Measurements from ENCODE around the gene DOHH.

The DOHH gene

DNA sequence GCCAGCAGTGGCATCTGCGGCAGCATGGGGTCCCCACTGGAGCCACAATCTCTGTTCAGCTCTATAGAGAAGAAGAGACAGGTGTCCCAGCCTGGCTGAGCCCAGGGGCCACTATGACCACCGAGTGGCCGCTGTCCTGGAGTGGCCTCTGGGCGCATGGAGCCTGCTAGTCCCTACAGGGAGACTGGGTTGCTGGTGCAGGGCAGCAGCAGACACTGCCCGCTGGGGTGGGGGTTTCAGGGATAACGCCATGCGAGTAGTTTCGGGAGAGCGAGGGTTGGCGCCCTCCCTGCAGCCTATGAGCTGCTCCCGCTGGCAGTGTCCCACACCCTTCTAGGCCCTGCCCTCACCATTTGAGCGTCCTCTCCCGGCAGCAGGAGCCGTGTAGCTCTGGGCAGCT is 27.6 kb upstream of the DOHH start:
- Histone ChIP-seq H3K27me3 (ENCODE audit: control insufficient read depth in 5 of 5, insufficient read depth in 4 of 5, low read length in 5 of 5) (no peaks in the 10 kb centered on the region), H3K36me3 (ENCODE audit: control insufficient read depth in 5 of 5, insufficient read depth in 5 of 5, low read length in 5 of 5) (peaks cover 0 to 80% (median 77%) of the 10 kb centered on the region in 5 donors), H3K27ac (ENCODE audit: low read depth, low read length) (no peak overlapping the region), H3K9ac (ENCODE audit: low read length in 5 of 5) (no peak overlapping the region), H3K4me3 (ENCODE audit: low read depth in 1 of 5, low read length in 5 of 5) (no peak overlapping the region), H3K9me3 (ENCODE audit: control insufficient read depth in 5 of 5, low read length in 5 of 5) (no peaks in the 10 kb centered on the region), H3K4me1 (ENCODE audit: control insufficient read depth in 5 of 5, insufficient read depth in 5 of 5, low read length in 5 of 5) (no peaks in the 10 kb centered on the region)

DNA sequence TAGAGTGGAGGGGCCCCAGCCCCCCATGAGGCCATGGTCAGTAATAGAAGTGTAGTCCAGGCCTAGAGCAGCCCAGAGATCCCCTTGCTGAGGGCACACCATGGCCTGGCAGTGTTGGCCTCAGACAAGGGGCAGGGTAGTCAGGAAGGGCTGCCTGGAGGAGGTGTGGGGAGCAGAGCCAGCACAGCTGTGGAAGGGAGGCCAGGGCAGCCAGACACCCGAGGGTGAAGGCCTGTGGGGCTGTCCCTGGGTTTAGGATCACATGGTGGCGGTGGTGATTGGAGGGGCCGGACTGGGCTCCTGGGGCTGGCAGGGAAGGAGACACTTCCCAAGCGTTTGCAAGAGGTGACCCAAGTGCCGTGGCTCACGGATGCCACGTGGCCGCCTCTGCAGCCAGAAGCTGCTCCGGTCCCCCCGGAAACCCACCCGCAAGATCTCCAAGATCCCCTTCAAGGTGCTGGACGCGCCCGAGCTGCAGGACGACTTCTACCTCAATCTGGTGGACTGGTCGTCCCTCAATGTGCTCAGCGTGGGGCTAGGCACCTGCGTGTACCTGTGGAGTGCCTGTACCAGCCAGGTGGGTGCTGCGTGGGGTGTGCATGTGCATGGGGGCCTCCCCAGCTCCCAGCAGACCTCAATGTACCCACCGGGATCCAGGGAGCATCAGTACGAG is 26.9 kb upstream of the DOHH start:
- no peak overlapping the region for H3K27ac ChIP-seq (ENCODE audit: low read depth, low read length)
- no peaks in the 10 kb centered on the region for H3K4me1 ChIP-seq (ENCODE audit: control insufficient read depth in 5 of 5, insufficient read depth in 5 of 5, low read length in 5 of 5)
- peaks cover 0 to 80% (median 71%) of the 10 kb centered on the region in 5 donors for H3K36me3 ChIP-seq (ENCODE audit: control insufficient read depth in 5 of 5, insufficient read depth in 5 of 5, low read length in 5 of 5)
- H3K9ac ChIP-seq (ENCODE audit: low read length in 5 of 5): no peak overlapping the region
- no peaks in the 10 kb centered on the region for H3K9me3 ChIP-seq (ENCODE audit: control insufficient read depth in 5 of 5, low read length in 5 of 5)
- no peak overlapping the region for H3K4me3 ChIP-seq (ENCODE audit: low read depth in 1 of 5, low read length in 5 of 5)
- H3K27me3 ChIP-seq (ENCODE audit: control insufficient read depth in 5 of 5, insufficient read depth in 4 of 5, low read length in 5 of 5): no peaks in the 10 kb centered on the region

DNA sequence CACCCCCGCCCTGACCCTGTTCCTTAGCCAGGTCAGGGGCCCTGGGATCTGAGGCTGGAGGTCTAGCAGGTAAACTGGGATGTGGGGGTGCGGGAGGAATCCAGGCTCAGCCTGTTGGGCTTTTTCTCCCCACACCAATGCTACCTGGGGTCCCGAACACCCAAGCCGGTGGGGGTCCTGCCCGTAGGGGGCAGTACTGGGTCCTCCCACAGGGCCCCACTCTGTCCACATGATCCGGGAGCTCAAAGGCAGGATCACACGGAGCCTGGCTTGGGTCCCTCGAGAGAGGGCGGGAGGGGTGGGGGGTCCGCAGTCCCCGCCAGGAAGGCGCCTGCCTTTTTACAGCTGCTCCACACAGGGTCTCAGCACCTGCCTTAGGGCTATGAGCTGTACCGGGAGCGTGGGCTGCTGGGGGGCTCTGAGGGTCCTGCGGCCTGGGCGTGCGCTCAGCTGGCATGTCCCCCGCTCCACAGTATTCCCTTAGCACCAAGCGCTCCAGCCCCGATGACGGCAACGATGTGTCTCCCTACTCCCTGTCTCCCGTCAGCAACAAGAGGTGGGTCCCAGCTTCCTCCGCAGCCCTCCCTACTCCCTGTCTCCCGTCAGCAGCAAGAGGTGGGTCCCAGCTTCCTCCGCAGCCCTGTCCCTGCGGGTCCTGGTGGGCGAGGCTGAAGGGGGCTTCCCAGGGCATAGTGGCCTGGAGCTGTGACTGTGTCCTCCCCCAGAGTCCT is 26.2 kb upstream of the DOHH start:
- peaks cover 0 to 79% (median 66%) of the 10 kb centered on the region in 5 donors for H3K36me3 ChIP-seq (ENCODE audit: control insufficient read depth in 5 of 5, insufficient read depth in 5 of 5, low read length in 5 of 5)
- H3K4me3 ChIP-seq (ENCODE audit: low read depth in 1 of 5, low read length in 5 of 5): no peak overlapping the region
- no peaks in the 10 kb centered on the region for H3K9me3 ChIP-seq (ENCODE audit: control insufficient read depth in 5 of 5, low read length in 5 of 5)
- no peak overlapping the region for H3K27ac ChIP-seq (ENCODE audit: low read depth, low read length)
- no peaks in the 10 kb centered on the region for H3K4me1 ChIP-seq (ENCODE audit: control insufficient read depth in 5 of 5, insufficient read depth in 5 of 5, low read length in 5 of 5)
- H3K9ac ChIP-seq (ENCODE audit: low read length in 5 of 5): no peak overlapping the region
- H3K27me3 ChIP-seq (ENCODE audit: control insufficient read depth in 5 of 5, insufficient read depth in 4 of 5, low read length in 5 of 5): no peaks in the 10 kb centered on the region

GRCh38 chr19:3524904-3525451 is 24.5 kb upstream of the DOHH start:
- Histone ChIP-seq H3K36me3 (ENCODE audit: control insufficient read depth in 5 of 5, insufficient read depth in 5 of 5, low read length in 5 of 5) (peaks cover 0 to 73% (median 51%) of the 10 kb centered on the region in 5 donors), H3K27ac (ENCODE audit: low read depth, low read length) (no peak overlapping the region)

GRCh38 chr19:3524078-3524842 is 23.8 kb upstream of the DOHH start:
- Histone ChIP-seq H3K27me3 (ENCODE audit: control insufficient read depth in 5 of 5, insufficient read depth in 4 of 5, low read length in 5 of 5) (no peaks in the 10 kb centered on the region), H3K4me1 (ENCODE audit: control insufficient read depth in 5 of 5, insufficient read depth in 5 of 5, low read length in 5 of 5) (no peaks in the 10 kb centered on the region), H3K36me3 (ENCODE audit: control insufficient read depth in 5 of 5, insufficient read depth in 5 of 5, low read length in 5 of 5) (peaks cover 0 to 79% (median 58%) of the 10 kb centered on the region in 5 donors), H3K27ac (ENCODE audit: low read depth, low read length) (no peak overlapping the region), H3K9ac (ENCODE audit: low read length in 5 of 5) (no peak overlapping the region), H3K9me3 (ENCODE audit: control insufficient read depth in 5 of 5, low read length in 5 of 5) (no peaks in the 10 kb centered on the region), H3K4me3 (ENCODE audit: low read depth in 1 of 5, low read length in 5 of 5) (no peak overlapping the region)

More at GRCh38 chr19:3524904-3525451, 24.5 kb upstream of the DOHH start:
- Histone ChIP-seq H3K9me3 (ENCODE audit: control insufficient read depth in 5 of 5, low read length in 5 of 5) (no peaks in the 10 kb centered on the region), H3K4me1 (ENCODE audit: control insufficient read depth in 5 of 5, insufficient read depth in 5 of 5, low read length in 5 of 5) (no peaks in the 10 kb centered on the region), H3K27me3 (ENCODE audit: control insufficient read depth in 5 of 5, insufficient read depth in 4 of 5, low read length in 5 of 5) (no peaks in the 10 kb centered on the region), H3K4me3 (ENCODE audit: low read depth in 1 of 5, low read length in 5 of 5) (no peak overlapping the region), H3K9ac (ENCODE audit: low read length in 5 of 5) (no peak overlapping the region)

GRCh38 chr19:3523361-3524077 is 23.0 kb upstream of the DOHH start:
- Histone ChIP-seq H3K4me3 (ENCODE audit: low read depth in 1 of 5, low read length in 5 of 5) (no peak overlapping the region), H3K36me3 (ENCODE audit: control insufficient read depth in 5 of 5, insufficient read depth in 5 of 5, low read length in 5 of 5) (peaks cover 0 to 83% (median 63%) of the 10 kb centered on the region in 5 donors), H3K27me3 (ENCODE audit: control insufficient read depth in 5 of 5, insufficient read depth in 4 of 5, low read length in 5 of 5) (no peaks in the 10 kb centered on the region), H3K27ac (ENCODE audit: low read depth, low read length) (no peak overlapping the region), H3K9ac (ENCODE audit: low read length in 5 of 5) (no peak overlapping the region), H3K4me1 (ENCODE audit: control insufficient read depth in 5 of 5, insufficient read depth in 5 of 5, low read length in 5 of 5) (no peaks in the 10 kb centered on the region), H3K9me3 (ENCODE audit: control insufficient read depth in 5 of 5, low read length in 5 of 5) (no peaks in the 10 kb centered on the region)

GRCh38 chr19:3522421-3523360 is 22.2 kb upstream of the DOHH start:
- Histone ChIP-seq H3K4me3 (ENCODE audit: low read depth in 1 of 5, low read length in 5 of 5) (no peak overlapping the region), H3K36me3 (ENCODE audit: control insufficient read depth in 5 of 5, insufficient read depth in 5 of 5, low read length in 5 of 5) (peaks cover 0 to 77% (median 60%) of the 10 kb centered on the region in 5 donors), H3K4me1 (ENCODE audit: control insufficient read depth in 5 of 5, insufficient read depth in 5 of 5, low read length in 5 of 5) (no peaks in the 10 kb centered on the region), H3K27ac (ENCODE audit: low read depth, low read length) (no peak overlapping the region), H3K27me3 (ENCODE audit: control insufficient read depth in 5 of 5, insufficient read depth in 4 of 5, low read length in 5 of 5) (no peaks in the 10 kb centered on the region), H3K9ac (ENCODE audit: low read length in 5 of 5) (no peak overlapping the region), H3K9me3 (ENCODE audit: control insufficient read depth in 5 of 5, low read length in 5 of 5) (no peaks in the 10 kb centered on the region)

- no peaks in the 10 kb centered on the region for H3K27me3 ChIP-seq (ENCODE audit: control insufficient read depth in 5 of 5, insufficient read depth in 4 of 5, low read length in 5 of 5)
- no peaks in the 10 kb centered on the region for H3K9me3 ChIP-seq (ENCODE audit: control insufficient read depth in 5 of 5, low read length in 5 of 5)
- no peak overlapping the region for H3K9ac ChIP-seq (ENCODE audit: low read length in 5 of 5)
- peaks cover 0 to under 1% (median 0%) of the 10 kb centered on the region in 5 donors for H3K4me1 ChIP-seq (ENCODE audit: control insufficient read depth in 5 of 5, insufficient read depth in 5 of 5, low read length in 5 of 5)
- peaks cover 0 to 65% (median 44%) of the 10 kb centered on the region in 5 donors for H3K36me3 ChIP-seq (ENCODE audit: control insufficient read depth in 5 of 5, insufficient read depth in 5 of 5, low read length in 5 of 5)
- H3K27ac ChIP-seq (ENCODE audit: low read depth, low read length): no peak overlapping the region
- no peak overlapping the region for H3K4me3 ChIP-seq (ENCODE audit: low read depth in 1 of 5, low read length in 5 of 5)
Observed at GRCh38 chr19:3521104-3521445, 20.6 kb upstream of the DOHH start.

All from subcutaneous abdominal adipose tissue (tissue), 5 donors.